H1 (cell line): ENCODE results near the gene MYORG. TPM values are rescaled to one million over a fixed set of nuclear protein-coding genes. Genes with fewer than 3 reads are reported as not detected.

Source experiments
- CTCF ChIA-PET: fragments of 300-600 bp; sonication (Branson Sonifier 250); formaldehyde crosslinking; loops from one replicate; lab custom pipeline; 2021; ENCODE audit not compliant: partially characterized antibody; lab: Charles Lee
- POLR2A ChIA-PET: fragments of 300-600 bp; sonication (Branson Sonifier 250); formaldehyde crosslinking; loops from one replicate; lab custom pipeline; 2021; ENCODE audit warnings: inconsistent platforms; ENCODE audit not compliant: partially characterized antibody; lab: Charles Lee
- DNase-seq, 2 experiments: peaks; one replicate each; pipeline versions ENCODE4 v3.0.0 to v3.0.0-alpha.2; 2010 to 2022; ENCODE audit warnings: low spot score in 2 of 2, low read depth in 1 of 2, mixed read lengths in 1 of 2
- FAIRE-seq: peaks from 2 replicates; lab custom pipeline; 2011; peaks lifted over from hg19 to GRCh38; lab: Jason Lieb, UNC
- H2AFZ ChIP-seq: 2 replicates; pipeline ENCODE4 v1.8.1; 2012; ENCODE audit warnings: low read length, inconsistent platforms
- H2AK5ac ChIP-seq: 2 replicates; pipeline ENCODE4 v1.6.1; 2013; ENCODE audit warnings: low read depth, low read length
- H2BK120ac ChIP-seq: replicated peaks from 2 replicates; pipeline ENCODE3; 2013; ENCODE audit warnings: low read depth, low read length, inconsistent platforms
- H2BK12ac ChIP-seq: 2 replicates; pipeline ENCODE4 v1.6.1; 2013; ENCODE audit warnings: low read depth, low read length
- H2BK15ac ChIP-seq: 2 replicates; pipeline ENCODE4 v1.6.1; 2013; ENCODE audit warnings: low read length
- H2BK20ac ChIP-seq: 2 replicates; pipeline ENCODE4 v1.6.1; 2013; ENCODE audit warnings: low read length
- H2BK5ac ChIP-seq: 2 replicates; pipeline ENCODE4 v1.6.1; 2013; ENCODE audit warnings: low read depth, low read length
- H3K14ac ChIP-seq: 2 replicates; pipeline ENCODE4 v1.6.1; 2013; ENCODE audit warnings: inconsistent platforms; ENCODE audit not compliant: insufficient read length
- H3K18ac ChIP-seq: 2 replicates; pipeline ENCODE4 v1.6.1; 2013; ENCODE audit warnings: low read length; ENCODE audit errors: extremely low read depth
- H3K23ac ChIP-seq: 2 replicates; pipeline ENCODE4 v1.6.1; 2013; ENCODE audit warnings: inconsistent platforms; ENCODE audit not compliant: insufficient read length
- H3K23me2 ChIP-seq: 2 replicates; pipeline ENCODE4 v1.6.1; 2013; ENCODE audit warnings: low read depth, low read length
- H3K27ac ChIP-seq: 2 replicates; pipeline ENCODE4 v1.6.1; 2011; ENCODE audit warnings: low read depth, low read length, inconsistent platforms
- H3K27me3 ChIP-seq, 4 experiments: replicated peaks in 1 of 4; 1 replicate in 1 of 4; 2 replicates in 3 of 4; pipeline versions ENCODE4 v1.6.1 to v1.8.1; 2011 to 2013; ENCODE audit warnings: low read length in 3 of 4, mild to moderate bottlenecking in 3 of 4, inconsistent platforms in 2 of 4, mixed read lengths in 2 of 4, moderate library complexity in 1 of 4; ENCODE audit not compliant: control insufficient read depth in 3 of 4, insufficient read depth in 3 of 4; ENCODE audit errors: extremely low read depth in 1 of 4
- H3K36me3 ChIP-seq, 4 experiments: 2 replicates each; pipeline versions ENCODE4 v1.6.1 to v1.8.1; 2011 to 2013; ENCODE audit warnings: mild to moderate bottlenecking in 4 of 4, low read length in 3 of 4, moderate library complexity in 2 of 4, control low read depth in 1 of 4, inconsistent platforms in 1 of 4; ENCODE audit not compliant: insufficient read depth in 4 of 4, control insufficient read depth in 2 of 4
- H3K4ac ChIP-seq: replicated peaks from 2 replicates; pipeline ENCODE3; 2013; ENCODE audit warnings: low read length, low read depth, mixed read lengths, inconsistent platforms; ENCODE audit not compliant: insufficient read length
- H3K4me1 ChIP-seq, 4 experiments: replicated peaks in 1 of 4; 1 replicate in 1 of 4; 2 replicates in 3 of 4; pipeline versions ENCODE4 v1.6.1 to v1.8.1; 2011 to 2013; ENCODE audit warnings: low read length in 3 of 4, inconsistent platforms in 2 of 4, mixed read lengths in 1 of 4; ENCODE audit not compliant: insufficient read depth in 4 of 4, control insufficient read depth in 3 of 4
- H3K4me2 ChIP-seq, 2 experiments: 2 replicates each; pipeline versions ENCODE4 v1.6.1 to v1.8.1; 2011 to 2013; ENCODE audit warnings: low read depth in 2 of 2, low read length in 2 of 2, control low read depth in 1 of 2, inconsistent platforms in 1 of 2, mild to moderate bottlenecking in 1 of 2; ENCODE audit not compliant: insufficient read depth in 1 of 2
- H3K4me3 ChIP-seq, 4 experiments: fragments of 200-600, 300-600 bp in 1 of 4; sonication (generic), shearing (Covaris generic), sonication (Bioruptor Twin) in 1 of 4; 2 replicates each; pipeline versions ENCODE4 v1.5.1 to v1.8.1; 2011 to 2016; ENCODE audit warnings: low read length in 4 of 4, low read depth in 3 of 4, control low read depth in 2 of 4, inconsistent platforms in 2 of 4, mild to moderate bottlenecking in 2 of 4, mixed read lengths in 1 of 4, moderate library complexity in 1 of 4; ENCODE audit not compliant: insufficient read depth in 2 of 4; ENCODE audit errors: extremely low read depth in 1 of 4
- H3K56ac ChIP-seq: replicated peaks from 2 replicates; pipeline ENCODE3; 2013; ENCODE audit warnings: low read depth, mild to moderate bottlenecking, mixed read lengths, low read length, inconsistent platforms; ENCODE audit not compliant: insufficient read length
- H3K79me1 ChIP-seq: 2 replicates; pipeline ENCODE4 v1.6.1; 2013; ENCODE audit warnings: low read depth, low read length, control low read depth
- H3K79me2 ChIP-seq, 2 experiments: 2 replicates each; pipeline versions ENCODE4 v1.6.1 to v1.8.1; 2012 to 2013; ENCODE audit warnings: low read length in 2 of 2, mild to moderate bottlenecking in 2 of 2, inconsistent platforms in 1 of 2; ENCODE audit not compliant: insufficient read depth in 2 of 2, control insufficient read depth in 1 of 2
- H3K9ac ChIP-seq, 4 experiments: replicated peaks in 1 of 4; 1 replicate in 1 of 4; 2 replicates in 3 of 4; pipeline versions ENCODE4 v1.6.1 to v1.8.1; 2011 to 2013; ENCODE audit warnings: low read depth in 3 of 4, low read length in 3 of 4, control low read depth in 2 of 4, mild to moderate bottlenecking in 2 of 4, moderate library complexity in 2 of 4, inconsistent platforms in 1 of 4; ENCODE audit errors: extremely low read depth in 1 of 4
- H3K9me3 ChIP-seq, 2 experiments: 2 replicates each; pipeline versions ENCODE4 v1.6.1 to v1.8.1; 2012 to 2013; ENCODE audit warnings: mild to moderate bottlenecking in 2 of 2, moderate library complexity in 2 of 2, control low read depth in 1 of 2, inconsistent platforms in 1 of 2, low read depth in 1 of 2, low read length in 1 of 2, mixed read lengths in 1 of 2; ENCODE audit not compliant: insufficient read depth in 2 of 2
- H4K20me1 ChIP-seq, 2 experiments: replicated peaks in 1 of 2; 2 replicates each; pipeline versions ENCODE3 to v1.8.1; 2011 to 2013; ENCODE audit warnings: inconsistent platforms in 2 of 2, low read length in 2 of 2, mild to moderate bottlenecking in 1 of 2; ENCODE audit not compliant: insufficient read depth in 2 of 2, control insufficient read depth in 1 of 2
- H4K5ac ChIP-seq: 2 replicates; pipeline ENCODE4 v1.6.1; 2013; ENCODE audit warnings: low read length, low read depth, mixed read lengths, inconsistent platforms; ENCODE audit not compliant: insufficient read length
- H4K8ac ChIP-seq: 2 replicates; pipeline ENCODE4 v1.8.0; 2013; ENCODE audit warnings: mild to moderate bottlenecking, moderate library complexity, low read length, inconsistent platforms; ENCODE audit not compliant: insufficient read depth; ENCODE audit errors: extremely low read depth
- H4K91ac ChIP-seq: replicated peaks from 2 replicates; pipeline ENCODE3; 2013; ENCODE audit warnings: low read length, mixed read lengths, inconsistent platforms; ENCODE audit not compliant: insufficient read length
- ASH2L ChIP-seq: fragments of 200-600, 300-600 bp; sonication (generic); IDR thresholded peaks from one replicate; pipeline ENCODE4 v1.7.1; 2017; ENCODE audit warnings: low read length
- BCL11A ChIP-seq, 2 experiments: IDR thresholded peaks; one replicate each; pipeline ENCODE4 v1.6.1; 2011; ENCODE audit warnings: low read depth in 2 of 2, low read length in 2 of 2, mild to moderate bottlenecking in 2 of 2
- CEBPB ChIP-seq: IDR thresholded peaks from 2 replicates; pipeline ENCODE4 v1.6.1; 2012; ENCODE audit warnings: low read depth, low read length
- CHD2 ChIP-seq: IDR thresholded peaks from 2 replicates; pipeline ENCODE4 v1.6.1; 2012; ENCODE audit warnings: low read length, improper control_type of control experiment
- CTBP2 ChIP-seq: IDR thresholded peaks from 2 replicates; pipeline ENCODE4 v1.7.0; 2011; ENCODE audit warnings: borderline replicate concordance, mild to moderate bottlenecking, moderate library complexity, mixed read lengths, low read length; ENCODE audit not compliant: insufficient read depth, insufficient read length
- EP300 ChIP-seq, 2 experiments: IDR thresholded peaks; 1 replicate in 1 of 2; 2 replicates in 1 of 2; pipeline ENCODE4 v1.6.1; 2011 to 2012; ENCODE audit warnings: low read depth in 2 of 2, low read length in 2 of 2, mild to moderate bottlenecking in 2 of 2, borderline replicate concordance in 1 of 2, inconsistent platforms in 1 of 2, moderate library complexity in 1 of 2
- HDAC2 ChIP-seq, 2 experiments: fragments of 300-600 bp in 1 of 2; sonication (generic) in 1 of 2; IDR thresholded peaks; 2 replicates each; pipeline ENCODE4 v1.6.1; 2011 to 2012; ENCODE audit warnings: low read depth in 2 of 2, low read length in 2 of 2, mild to moderate bottlenecking in 2 of 2, moderate library complexity in 2 of 2, borderline replicate concordance in 1 of 2, inconsistent platforms in 1 of 2
- JUND ChIP-seq: IDR thresholded peaks from 2 replicates; pipeline ENCODE4 v1.6.1; 2011; ENCODE audit warnings: mild to moderate bottlenecking, improper control_type of control experiment, low read length
- MAFK ChIP-seq: IDR thresholded peaks from 2 replicates; pipeline ENCODE4 v1.6.1; 2012; ENCODE audit warnings: low read depth, mild to moderate bottlenecking, improper control_type of control experiment, low read length
- POLR2AphosphoS5 ChIP-seq: IDR thresholded peaks from 2 replicates; pipeline ENCODE4 v1.6.1; 2011; ENCODE audit warnings: low read depth, low read length
- SIN3A ChIP-seq, 2 experiments: IDR thresholded peaks in 1 of 2; conservative IDR thresholded peaks in 1 of 2; 2 replicates each; pipeline ENCODE4 v1.6.1; 2011 to 2012; ENCODE audit warnings: low read length in 2 of 2, improper control_type of control experiment in 1 of 2, low read depth in 1 of 2, mild to moderate bottlenecking in 1 of 2
- SUZ12 ChIP-seq: fragments of 200-600 bp; sonication (generic); IDR thresholded peaks from 2 replicates; pipeline ENCODE4 v1.6.1; 2012; ENCODE audit warnings: mild to moderate bottlenecking, inconsistent platforms, low read length, moderate library complexity, mixed read lengths
- TEAD4 ChIP-seq: IDR thresholded peaks from 2 replicates; pipeline ENCODE4 v1.6.1; 2012; ENCODE audit warnings: low read depth, low read length, inconsistent platforms, mixed read lengths
- WGBS, 2 experiments: shearing (Covaris generic) in 1 of 2; methylation state at CpG; one replicate each; pipeline versions ENCODE4 v1.1.6 to v1.1.7; 2013 to 2015; ENCODE audit warnings: low lambda C conversion rate in 2 of 2, mixed read lengths in 2 of 2, inconsistent platforms in 1 of 2, low coverage in 1 of 2, missing lambda C conversion rate in 1 of 2; ENCODE audit not compliant: insufficient replicate concordance in 2 of 2, insufficient coverage in 1 of 2, insufficient read length in 1 of 2; ENCODE audit errors: extremely low coverage in 1 of 2, missing lambda C conversion rate in 1 of 2; 5-methylcytosine and 5-hydroxymethylcytosine counted together
- polyA plus RNA-seq, 7 experiments: library from polyadenylated mRNA; depleted of rRNA in 3 of 7; stranded (reverse) in 5 of 7; unstranded in 2 of 7; fragments of >200 nt in 5 of 7; fragments of 200-250 nt in 2 of 7; gene quantifications; 1 replicate in 5 of 7; 2 replicates in 1 of 7; 4 replicates in 1 of 7; pipeline versions ENCODE4 v1.2.1 to v1.2.3, GENCODE V29; 2011 to 2013; ENCODE audit warnings: missing spikeins in 2 of 7, mixed read lengths in 2 of 7
- total RNA-seq: library from RNA; stranded (reverse); fragmentation: NEBNext Ultra II Directional; extraction: Animal tissue kit (Norgen Biotek cat#: 25700); gene quantifications from 2 replicates; pipeline ENCODE4 v1.2.1, GENCODE V29; 2021
- TF ChIP-seq, protein P1 (sequence below): IDR thresholded peaks from 2 replicates; pipeline ENCODE4 v1.6.1; 2012; ENCODE audit warnings: inconsistent platforms

The MYORG gene
- total and polyA plus RNA-seq, 2 of the 8 experiments (the other 6 are each of a cell fraction or from before 2014, with no cell fraction given), result 1.2 to 5.9 TPM

- Histone ChIP-seq H3K23me2 (no peaks in the 10 kb centered on the region), H4K20me1 (no peaks in the 10 kb centered on the region), H2AK5ac (no peak overlapping the region), H3K27ac (no peak overlapping the region), H3K23ac (no peak overlapping the region), H3K27me3 (no peaks in the 10 kb centered on the region), H3K79me2 (no peaks in the 10 kb centered on the region), H2BK20ac (no peak overlapping the region), H2BK12ac (no peak overlapping the region), H3K56ac (no peak overlapping the region), H3K9ac (no peak overlapping the region), H3K4me3 (no peak overlapping the region), H2BK15ac (no peak overlapping the region), H3K4ac (no peak overlapping the region), H4K8ac (no peak overlapping the region), H2AFZ (no peak overlapping the region), H3K9me3 (no peaks in the 10 kb centered on the region), H3K36me3 (no peaks in the 10 kb centered on the region), H4K5ac (no peak overlapping the region), H3K14ac (no peak overlapping the region), H4K91ac (no peak overlapping the region), H3K4me1 (no peaks in the 10 kb centered on the region), H3K79me1 (no peaks in the 10 kb centered on the region), H3K4me2 (no peak overlapping the region), H2BK120ac (no peak overlapping the region), H3K18ac (no peak overlapping the region), H2BK5ac (no peak overlapping the region)
- no peak for FAIRE-seq
- 93% methylated on average over 5 of the region's 7 CpGs; no CpG with 5 or more reads in 1 of the 2 experiments for WGBS, 2 experiments
- CTCF ChIA-PET, result interaction anchor here (1.3 kb wide), 1 partner anchor 14 kb away, joined by 3 read pairs; no protein-coding TSS in a partner anchor
- DNase-seq, result no peak
- POLR2A ChIA-PET, result no interaction called here
- TF ChIP-seq ASH2L (no peak), JUND (no peak), CEBPB (no peak), TEAD4 (no peak), EP300 (IDR thresholded peaks at IDR 0.05; ENCODE audit: borderline replicate concordance in 1 of 2, low read depth in 2 of 2, low read length in 2 of 2) (no peak), BCL11A (IDR thresholded peaks at IDR 0.05; ENCODE audit: low read depth in 2 of 2, low read length in 2 of 2) (no peak), CHD2 (no peak), SUZ12 (no peak), SIN3A (conservative IDR thresholded peaks at IDR 0.05 in 1 of 2, IDR thresholded peaks at IDR 0.05 in 1 of 2; ENCODE audit: low read depth in 1 of 2, low read length in 2 of 2) (no peak), MAFK (no peak), HDAC2 (IDR thresholded peaks at IDR 0.05; ENCODE audit: borderline replicate concordance in 1 of 2, low read depth in 2 of 2, low read length in 2 of 2) (no peak), POLR2AphosphoS5 (no peak), CTBP2 (no peak)
- TF ChIP-seq, protein P1, sequence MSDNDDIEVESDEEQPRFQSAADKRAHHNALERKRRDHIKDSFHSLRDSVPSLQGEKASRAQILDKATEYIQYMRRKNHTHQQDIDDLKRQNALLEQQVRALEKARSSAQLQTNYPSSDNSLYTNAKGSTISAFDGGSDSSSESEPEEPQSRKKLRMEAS, result no peak
These were observed 55.2 kb downstream of the MYORG start for GRCh38 chr9:34321451-34321850.
